Kidney (tissue), 14 donors: Measurements from ENCODE around the gene EIF2D. TPM values are rescaled to one million over a fixed set of nuclear protein-coding genes. Genes with fewer than 3 reads are reported as not detected.
A peak's percentile ranks its signal among the peaks of the same experiment; 100 is the strongest.

Experiments used
- DNase-seq, 5 donors: peaks; one replicate each; pipeline ENCODE4 v3.0.0-alpha.2; 2013 to 2020
- FAIRE-seq: peaks from 2 replicates; lab custom pipeline; 2012; peaks lifted over from hg19 to GRCh38; lab: Jason Lieb, UNC
- H3K27ac ChIP-seq, 2 donors: one replicate each; pipeline ENCODE4 v1.7.0; 2013; ENCODE audit warnings: low read depth in 2 of 2, low read length in 2 of 2, inconsistent platforms in 1 of 2
- H3K27me3 ChIP-seq: one replicate; pipeline ENCODE4 v1.7.1; 2013; ENCODE audit warnings: low read length, inconsistent platforms; ENCODE audit not compliant: control insufficient read depth, insufficient read depth
- H3K36me3 ChIP-seq, 3 donors: one replicate each; pipeline versions ENCODE4 v1.7.0 to v1.7.1; 2013; ENCODE audit warnings: low read length in 3 of 3, control low read depth in 1 of 3, inconsistent platforms in 1 of 3; ENCODE audit not compliant: insufficient read depth in 3 of 3, control insufficient read depth in 2 of 3
- H3K4me1 ChIP-seq, 3 donors: one replicate each; pipeline versions ENCODE4 v1.7.0 to v1.7.1; 2013; ENCODE audit warnings: low read length in 3 of 3, inconsistent platforms in 1 of 3, low read depth in 1 of 3; ENCODE audit not compliant: control insufficient read depth in 2 of 3, insufficient read depth in 2 of 3
- H3K4me3 ChIP-seq, 3 donors: one replicate each; pipeline versions ENCODE4 v1.7.0 to v1.8.1; 2013; ENCODE audit warnings: low read length in 3 of 3, control low read depth in 1 of 3, inconsistent platforms in 1 of 3
- H3K9ac ChIP-seq, 3 donors: one replicate each; pipeline versions ENCODE4 v1.7.0 to v1.7.1; 2013; ENCODE audit warnings: low read length in 3 of 3, control low read depth in 1 of 3, inconsistent platforms in 1 of 3
- H3K9me3 ChIP-seq, 3 donors: one replicate each; pipeline versions ENCODE4 v1.7.0 to v1.7.1; 2013; ENCODE audit warnings: low read length in 3 of 3, control low read depth in 1 of 3, inconsistent platforms in 1 of 3; ENCODE audit not compliant: control insufficient read depth in 2 of 3, insufficient read depth in 1 of 3
- intact Hi-C: fragments of 100-400 bp; cut with DNase I; formaldehyde crosslinking; loops from one replicate; pipeline ENCODE4 v1.11.1; 2022
- polyA plus RNA-seq: library from polyadenylated mRNA; stranded (reverse); fragments of 350-450 nt; fragmentation: Illumina TruSeq; extraction: RNeasy Lipid Tissue Mini Kit (QIAGEN cat#74804); gene quantifications from one replicate; pipeline ENCODE4 v1.2.3, GENCODE V29; 2014; ENCODE audit warnings: low read depth, low replicate concordance; ENCODE audit not compliant: insufficient read depth
- total RNA-seq: library from RNA; stranded (reverse); fragmentation: NEBNext Ultra II Directional; extraction: Animal tissue kit (Norgen Biotek cat#: 25700); gene quantifications from one replicate; pipeline ENCODE4 v1.2.1, GENCODE V29; 2021
- TF ChIP-seq, protein P1 (sequence below): IDR thresholded peaks from 3 replicates; pipeline ENCODE4 v1.5.1; 2012; ENCODE audit warnings: mild to moderate bottlenecking, moderate library complexity, borderline replicate concordance; ENCODE audit not compliant: insufficient read depth; ENCODE audit errors: extremely low read depth
- donor health status: control.
- donor health status: control.
- donor health status: control.
- donor health status: control.
- donor health status: control.
- donor health status: DM: yes; HTN: yes; CAD: no.
- donor health status: Normal renal cell carcinoma (clear cell type).

The EIF2D gene
- total and polyA plus RNA-seq, 2 donors from 2014 or later: 44.5 to 45.1 TPM

DNA sequence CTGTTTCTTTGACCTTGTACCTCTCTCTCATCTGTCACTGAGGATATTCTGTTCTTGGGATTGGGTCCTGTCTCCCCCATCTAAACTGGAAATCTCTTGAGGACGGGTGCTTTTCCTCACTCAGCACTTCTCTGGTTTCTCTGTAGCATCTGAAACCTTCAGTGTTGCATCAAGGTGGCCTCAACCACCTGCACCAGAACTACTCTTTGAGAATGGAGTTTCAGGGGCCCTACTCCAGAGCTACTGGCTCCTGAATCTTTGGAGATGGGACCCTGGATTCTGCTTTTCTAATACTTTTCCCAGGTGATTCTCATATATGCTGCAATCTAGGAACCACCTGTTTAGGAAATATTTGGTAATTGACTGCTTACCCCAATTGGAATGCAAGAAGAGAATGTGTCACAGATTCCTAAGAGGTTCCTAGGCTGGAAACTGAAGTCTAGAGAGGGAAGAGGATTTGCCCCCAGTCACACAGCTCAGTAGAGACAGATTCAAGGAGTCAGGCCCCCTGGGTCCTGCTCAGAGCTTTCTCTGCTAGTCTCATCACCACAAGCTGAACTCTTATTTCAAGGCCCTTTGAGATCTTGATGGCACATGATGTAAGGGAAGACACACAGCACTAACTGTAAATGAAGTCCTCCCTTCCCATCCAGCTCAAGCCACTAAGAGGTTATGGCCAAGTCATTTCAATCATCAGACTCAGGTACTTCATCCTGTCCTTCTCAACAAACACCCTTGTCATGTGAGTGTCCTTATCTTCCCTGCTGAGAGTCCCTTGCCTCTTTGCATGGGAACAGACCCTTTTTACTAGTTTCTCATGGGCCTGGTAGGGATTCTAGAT, 48.7 kb downstream of the EIF2D start:
- no peak overlapping the region for H3K9ac ChIP-seq
- H3K36me3 ChIP-seq: no peaks in the 10 kb centered on the region
- H3K27ac ChIP-seq: no peak overlapping the region
- no peaks in the 10 kb centered on the region for H3K9me3 ChIP-seq
- DNase-seq (no peak), FAIRE-seq (no peak)
- H3K4me1 ChIP-seq: peaks cover 0 to 9% (median 4%) of the 10 kb centered on the region in 3 donors
- H3K27me3 ChIP-seq: no peaks in the 10 kb centered on the region
- no peak overlapping the region for H3K4me3 ChIP-seq
- intact Hi-C loops: no loop called here
- TF ChIP-seq, protein P1, sequence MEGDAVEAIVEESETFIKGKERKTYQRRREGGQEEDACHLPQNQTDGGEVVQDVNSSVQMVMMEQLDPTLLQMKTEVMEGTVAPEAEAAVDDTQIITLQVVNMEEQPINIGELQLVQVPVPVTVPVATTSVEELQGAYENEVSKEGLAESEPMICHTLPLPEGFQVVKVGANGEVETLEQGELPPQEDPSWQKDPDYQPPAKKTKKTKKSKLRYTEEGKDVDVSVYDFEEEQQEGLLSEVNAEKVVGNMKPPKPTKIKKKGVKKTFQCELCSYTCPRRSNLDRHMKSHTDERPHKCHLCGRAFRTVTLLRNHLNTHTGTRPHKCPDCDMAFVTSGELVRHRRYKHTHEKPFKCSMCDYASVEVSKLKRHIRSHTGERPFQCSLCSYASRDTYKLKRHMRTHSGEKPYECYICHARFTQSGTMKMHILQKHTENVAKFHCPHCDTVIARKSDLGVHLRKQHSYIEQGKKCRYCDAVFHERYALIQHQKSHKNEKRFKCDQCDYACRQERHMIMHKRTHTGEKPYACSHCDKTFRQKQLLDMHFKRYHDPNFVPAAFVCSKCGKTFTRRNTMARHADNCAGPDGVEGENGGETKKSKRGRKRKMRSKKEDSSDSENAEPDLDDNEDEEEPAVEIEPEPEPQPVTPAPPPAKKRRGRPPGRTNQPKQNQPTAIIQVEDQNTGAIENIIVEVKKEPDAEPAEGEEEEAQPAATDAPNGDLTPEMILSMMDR: no peak

DNA sequence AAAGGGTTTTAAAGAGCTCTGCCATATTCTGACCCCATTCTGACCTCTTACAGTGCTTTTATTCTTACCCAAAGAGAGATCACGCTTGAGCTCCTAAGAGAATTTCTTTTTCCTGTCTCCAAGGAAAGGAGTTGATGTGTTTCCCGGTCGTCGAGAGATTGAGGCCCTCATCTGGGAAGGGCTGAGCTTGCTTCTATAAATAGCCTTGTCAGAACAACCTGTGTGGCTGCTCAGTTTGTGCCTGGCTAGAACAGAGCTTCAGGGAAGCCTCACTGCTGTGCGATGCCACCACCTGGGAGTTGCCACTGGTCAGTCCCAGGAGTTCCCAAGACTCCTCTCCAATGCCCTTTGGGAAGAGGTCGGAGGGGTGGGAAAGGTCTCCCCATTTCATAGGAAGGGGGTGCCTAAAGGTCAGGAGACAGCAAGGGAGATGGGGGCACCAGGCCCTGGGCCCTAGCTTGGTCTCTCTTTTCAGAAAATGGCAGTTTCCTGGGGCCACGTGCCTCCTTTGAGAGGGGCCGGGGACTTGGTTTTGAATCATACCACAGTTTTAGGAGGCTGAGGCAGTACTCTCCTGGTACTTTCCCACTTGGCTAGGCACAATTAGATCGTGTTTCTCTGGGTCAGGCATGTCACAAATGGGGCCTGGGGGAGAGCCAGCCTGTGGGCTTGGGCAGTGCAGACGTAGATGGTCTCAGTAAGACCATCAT, 52.1 kb downstream of the EIF2D start:
- FAIRE-seq (no peak), DNase-seq (peak in 4 of 5 donors; percentile 61 to 86 (median 73))
- no peaks in the 10 kb centered on the region for H3K9me3 ChIP-seq
- TF ChIP-seq, protein P1: no peak
- intact Hi-C loops: no loop called here
- H3K4me3 ChIP-seq: no peak overlapping the region
- no peak overlapping the region for H3K9ac ChIP-seq
- no peaks in the 10 kb centered on the region for H3K36me3 ChIP-seq
- no peak overlapping the region for H3K27ac ChIP-seq
- H3K27me3 ChIP-seq: no peaks in the 10 kb centered on the region
- peaks cover 2 to 15% (median 13%) of the 10 kb centered on the region in 3 donors for H3K4me1 ChIP-seq

DNA sequence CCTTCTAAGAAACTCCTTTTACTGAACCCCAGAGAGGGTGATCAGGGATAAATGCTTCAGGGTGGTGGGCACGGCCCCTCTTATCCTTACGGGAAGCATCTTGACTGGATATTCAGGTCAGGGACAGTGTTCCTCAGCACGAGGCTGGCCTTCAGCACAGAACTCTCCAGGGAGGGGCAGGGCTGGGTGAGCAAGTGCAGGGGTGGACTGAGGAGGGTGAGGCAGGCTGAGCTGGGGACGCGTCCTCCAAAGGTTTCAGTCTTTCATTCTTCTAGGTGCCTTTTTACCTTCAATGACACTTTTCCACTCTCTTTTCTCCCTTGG, 52.6 kb downstream of the EIF2D start:
- Histone ChIP-seq H3K27ac (no peak overlapping the region), H3K9ac (no peak overlapping the region), H3K36me3 (no peaks in the 10 kb centered on the region), H3K9me3 (no peaks in the 10 kb centered on the region), H3K4me3 (no peak overlapping the region), H3K4me1 (peaks cover 2 to 15% (median 13%) of the 10 kb centered on the region in 3 donors), H3K27me3 (no peaks in the 10 kb centered on the region)
- FAIRE-seq (no peak), DNase-seq (no peak)
- TF ChIP-seq, protein P1: no peak
- intact Hi-C loops: no loop called here
